Measurements from ENCODE around the gene GABBR1.

Gene GABBR1

DNA sequence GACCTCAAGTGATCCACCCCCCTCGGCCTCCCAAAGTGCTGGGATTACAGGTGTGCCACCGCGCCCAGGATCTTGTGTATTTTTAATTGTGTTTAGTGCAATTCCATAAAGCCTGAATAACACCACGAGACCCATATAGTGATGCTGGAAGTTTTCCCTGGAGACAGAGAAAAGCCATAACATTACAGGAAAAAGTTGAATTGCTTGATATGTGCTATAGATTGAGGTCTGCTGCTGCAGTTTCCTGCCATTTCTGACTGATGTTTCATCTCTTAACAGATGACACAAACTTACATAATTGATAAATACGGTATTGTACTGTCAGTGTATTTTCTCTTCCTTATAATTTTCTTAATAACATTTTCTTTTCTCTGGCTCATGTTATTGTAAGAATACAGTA lies 66.1 kb downstream of the GABBR1 start:
- no peak for DNase-seq (ENCODE audit: low read depth)

GRCh38 chr6:29564875-29565274 lies 68.1 kb downstream of the GABBR1 start:
- no peak for DNase-seq (ENCODE audit: low read depth)

- no peak for DNase-seq (ENCODE audit: low read depth)
Observed at GRCh38 chr6:29563435-29563965, 69.5 kb downstream of the GABBR1 start.

DNA sequence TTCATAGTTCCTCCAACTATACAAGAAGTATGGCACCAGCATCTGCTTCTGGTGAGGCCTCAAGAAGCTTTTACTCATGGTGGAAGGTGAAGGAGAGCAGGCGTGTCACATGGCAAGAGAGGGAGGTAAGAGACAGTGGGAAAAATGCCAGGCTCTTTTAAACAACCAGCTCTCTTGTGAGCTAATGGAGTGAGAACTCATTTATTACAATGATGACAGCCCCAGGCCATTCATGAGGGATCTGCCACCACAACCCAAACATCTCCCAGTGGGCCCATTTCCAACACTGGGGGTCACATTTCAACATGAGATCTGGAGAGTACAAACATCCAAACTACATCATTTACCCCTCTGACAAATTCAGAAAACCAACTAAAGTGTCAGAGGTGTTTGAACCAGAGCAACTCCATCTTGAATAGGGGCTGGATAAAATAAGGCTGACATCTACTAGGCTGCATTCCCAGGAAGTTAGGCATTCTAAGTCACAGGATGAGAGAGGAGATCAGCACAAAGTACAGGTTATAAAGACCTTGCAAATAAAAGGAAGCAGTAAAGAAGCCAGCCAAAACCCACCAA lies 71.3 kb downstream of the GABBR1 start:
- no peak for DNase-seq (ENCODE audit: low read depth)

DNA sequence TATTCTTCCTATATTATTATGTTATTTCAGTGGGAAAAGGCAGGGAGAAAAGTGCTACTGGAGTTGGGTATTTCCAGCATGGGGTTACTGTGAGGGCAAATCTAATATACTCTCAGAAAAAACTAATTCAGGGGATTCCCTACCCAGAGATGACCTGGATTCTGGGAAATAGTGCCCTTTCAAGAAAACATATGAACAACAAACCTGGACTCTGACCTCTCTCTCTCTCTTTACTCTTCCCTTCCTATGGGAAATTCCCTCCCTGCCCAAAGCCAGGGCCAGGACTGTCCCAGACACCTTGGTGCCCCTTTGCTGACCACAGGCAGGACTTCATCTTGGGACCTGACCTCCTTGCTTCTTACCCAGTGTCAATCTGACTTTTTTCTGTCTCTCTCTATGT lies 71.9 kb downstream of the GABBR1 start:
- DNase-seq (ENCODE audit: low read depth) = no peak

DNA sequence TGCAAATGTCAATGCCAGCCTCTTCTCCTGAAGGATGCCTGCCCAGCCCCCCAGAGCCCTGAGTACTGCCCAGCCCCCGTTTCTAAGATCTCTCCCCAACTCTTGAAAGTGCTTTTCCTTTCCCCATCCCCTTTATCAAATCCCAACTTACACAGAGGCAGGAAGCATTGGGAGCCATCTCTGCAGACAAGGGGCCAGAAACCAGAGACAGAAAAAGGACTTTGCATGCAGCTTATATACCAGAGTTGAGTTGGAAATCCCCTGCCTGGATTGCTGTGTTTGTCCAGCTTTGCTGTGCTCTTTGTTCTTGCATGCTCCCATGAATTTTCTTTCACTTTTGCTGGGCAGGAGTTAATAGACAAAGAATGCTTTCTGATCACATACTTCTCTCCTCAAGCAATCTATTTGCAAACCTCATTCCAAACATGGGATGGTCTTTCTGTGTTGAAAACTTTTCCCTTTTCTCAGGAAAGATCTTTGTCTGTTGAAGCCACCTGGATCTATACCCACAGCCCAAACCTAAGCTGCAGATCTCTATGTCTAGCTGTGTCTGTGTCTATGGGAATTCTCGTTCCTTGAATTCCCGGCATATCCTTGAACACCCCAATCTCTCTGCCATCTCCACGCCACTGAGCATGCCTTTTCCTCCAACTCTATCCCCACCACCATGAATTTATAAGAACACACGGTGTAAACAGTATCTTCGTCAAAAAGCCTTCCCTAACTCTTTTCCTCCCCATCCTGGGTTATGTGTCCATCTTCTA lies 73.3 kb downstream of the GABBR1 start, which contains the start of gene UBD:
TSS of gene UBD (minus strand) at position 209 of the 764 bp plus-strand sequence. CDS start at position 178, 31 bp downstream.
- DNase-seq (ENCODE audit: low read depth) = no peak

DNA sequence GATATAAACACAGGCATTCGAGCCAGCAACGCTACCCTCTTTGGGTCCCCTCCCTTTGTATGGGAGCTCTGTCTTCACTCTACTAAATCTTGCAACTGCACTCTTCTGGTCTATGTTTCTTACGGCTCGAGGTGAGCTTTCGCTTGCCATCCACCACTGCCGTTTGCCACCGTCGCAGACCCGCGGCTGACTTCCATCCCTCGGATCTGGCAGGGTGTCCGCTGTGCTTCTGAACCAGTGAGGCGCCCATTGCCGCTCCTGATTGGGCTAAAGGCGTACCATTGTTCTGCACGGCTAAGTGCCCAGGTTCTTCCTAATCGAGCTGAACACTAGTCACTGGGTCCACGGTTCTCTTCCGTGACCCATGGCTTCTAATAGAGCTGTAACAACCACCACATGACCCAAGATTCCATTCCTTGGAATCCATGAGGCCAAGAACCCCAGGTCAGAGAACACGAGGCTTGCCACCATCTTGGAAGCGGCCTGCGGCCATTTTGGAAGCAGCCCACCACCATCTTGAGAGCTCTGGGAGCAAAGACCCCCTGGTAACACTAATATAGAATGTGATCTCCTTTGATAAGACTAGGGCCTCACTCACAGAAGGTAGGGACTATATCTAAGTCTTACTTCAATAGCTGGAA lies 74.4 kb downstream of the GABBR1 start:
- DNase-seq (ENCODE audit: low read depth) = no peak

DNA sequence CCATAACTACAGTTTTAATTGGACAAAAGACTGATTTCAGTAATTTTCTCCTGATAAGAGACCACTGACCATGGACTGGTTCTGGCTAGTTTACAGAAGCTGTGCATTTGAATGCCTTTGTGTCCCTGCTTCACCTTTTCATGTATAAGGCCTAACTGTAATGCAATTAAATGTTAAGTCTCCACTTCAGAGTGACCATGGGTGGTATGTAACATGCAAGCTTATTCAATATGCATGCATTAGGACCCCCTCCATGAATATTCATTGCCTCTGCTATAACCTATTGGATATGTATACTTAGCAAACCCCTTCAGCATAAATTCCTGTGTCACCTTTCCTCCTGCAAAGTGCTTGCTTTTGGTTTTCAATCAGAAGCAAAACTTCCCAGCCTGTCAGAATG lies 75.7 kb downstream of the GABBR1 start:
- DNase-seq (ENCODE audit: low read depth) = no peak

GRCh38 chr6:29554764-29555163 lies 78.2 kb downstream of the GABBR1 start:
- no peak for DNase-seq (ENCODE audit: low read depth)

DNA sequence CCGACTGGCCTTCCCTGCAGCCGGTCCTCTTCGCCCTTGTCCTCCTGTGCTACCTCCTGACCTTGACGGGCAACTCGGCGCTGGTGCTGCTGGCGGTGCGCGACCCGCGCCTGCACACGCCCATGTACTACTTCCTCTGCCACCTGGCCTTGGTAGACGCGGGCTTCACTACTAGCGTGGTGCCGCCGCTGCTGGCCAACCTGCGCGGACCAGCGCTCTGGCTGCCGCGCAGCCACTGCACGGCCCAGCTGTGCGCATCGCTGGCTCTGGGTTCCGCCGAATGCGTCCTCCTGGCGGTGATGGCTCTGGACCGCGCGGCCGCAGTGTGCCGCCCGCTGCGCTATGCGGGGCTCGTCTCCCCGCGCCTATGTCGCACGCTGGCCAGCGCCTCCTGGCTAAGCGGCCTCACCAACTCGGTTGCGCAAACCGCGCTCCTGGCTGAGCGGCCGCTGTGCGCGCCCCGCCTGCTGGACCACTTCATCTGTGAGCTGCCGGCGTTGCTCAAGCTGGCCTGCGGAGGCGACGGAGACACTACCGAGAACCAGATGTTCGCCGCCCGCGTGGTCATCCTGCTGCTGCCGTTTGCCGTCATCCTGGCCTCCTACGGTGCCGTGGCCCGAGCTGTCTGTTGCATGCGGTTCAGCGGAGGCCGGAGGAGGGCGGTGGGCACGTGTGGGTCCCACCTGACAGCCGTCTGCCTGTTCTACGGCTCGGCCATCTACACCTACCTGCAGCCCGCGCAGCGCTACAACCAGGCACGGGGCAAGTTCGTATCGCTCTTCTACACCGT lies 79.5 kb downstream of the GABBR1 start:
- DNase-seq (ENCODE audit: low read depth) = peak; percentile 51

DNA sequence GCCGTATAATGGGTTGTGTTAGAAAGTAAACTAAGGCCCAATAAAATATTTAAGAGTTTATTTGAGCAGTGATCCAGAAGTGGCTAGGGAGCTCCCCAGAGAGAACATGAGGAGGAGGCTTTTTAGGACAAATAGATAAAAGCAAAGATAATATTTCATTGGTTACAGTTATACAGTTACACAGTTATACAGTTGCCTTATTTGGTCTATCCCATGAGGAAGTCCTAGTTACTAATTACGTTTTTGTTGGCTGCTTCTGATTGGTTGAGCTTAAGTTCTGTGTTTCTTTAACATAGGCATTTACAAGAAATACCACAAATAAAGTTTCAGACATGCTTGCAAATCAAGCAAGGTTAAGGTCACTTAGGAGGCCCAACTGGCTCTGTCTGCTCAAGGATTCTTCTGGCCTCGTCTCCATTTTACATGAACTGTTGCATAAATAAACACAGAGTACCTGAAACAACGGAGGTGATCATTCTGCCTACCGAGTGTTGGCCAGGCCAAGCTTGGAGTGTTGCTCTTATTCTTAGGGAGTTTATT lies 80.4 kb downstream of the GABBR1 start:
- peak; percentile 78 for DNase-seq (ENCODE audit: low read depth)

DNA sequence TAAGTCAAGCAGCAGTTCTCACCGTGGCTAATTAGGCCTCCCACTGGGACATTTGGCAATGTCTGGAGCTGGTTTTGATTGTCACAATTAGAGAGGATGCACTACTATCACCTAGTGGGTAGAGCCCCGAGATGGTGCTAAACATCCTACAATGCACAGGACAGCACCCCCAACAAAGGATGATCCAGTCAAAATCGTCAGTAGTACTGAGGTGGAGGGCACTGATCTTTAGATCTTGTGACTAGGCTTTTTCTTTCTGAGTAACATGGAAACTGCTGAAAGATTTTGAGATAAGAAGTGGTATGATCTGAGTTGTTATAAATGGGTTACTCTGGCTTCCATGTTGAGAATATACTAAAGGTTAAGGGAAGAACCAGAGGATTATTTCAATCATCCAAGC lies 85.4 kb downstream of the GABBR1 start:
- DNase-seq (ENCODE audit: low read depth) = no peak

DNA sequence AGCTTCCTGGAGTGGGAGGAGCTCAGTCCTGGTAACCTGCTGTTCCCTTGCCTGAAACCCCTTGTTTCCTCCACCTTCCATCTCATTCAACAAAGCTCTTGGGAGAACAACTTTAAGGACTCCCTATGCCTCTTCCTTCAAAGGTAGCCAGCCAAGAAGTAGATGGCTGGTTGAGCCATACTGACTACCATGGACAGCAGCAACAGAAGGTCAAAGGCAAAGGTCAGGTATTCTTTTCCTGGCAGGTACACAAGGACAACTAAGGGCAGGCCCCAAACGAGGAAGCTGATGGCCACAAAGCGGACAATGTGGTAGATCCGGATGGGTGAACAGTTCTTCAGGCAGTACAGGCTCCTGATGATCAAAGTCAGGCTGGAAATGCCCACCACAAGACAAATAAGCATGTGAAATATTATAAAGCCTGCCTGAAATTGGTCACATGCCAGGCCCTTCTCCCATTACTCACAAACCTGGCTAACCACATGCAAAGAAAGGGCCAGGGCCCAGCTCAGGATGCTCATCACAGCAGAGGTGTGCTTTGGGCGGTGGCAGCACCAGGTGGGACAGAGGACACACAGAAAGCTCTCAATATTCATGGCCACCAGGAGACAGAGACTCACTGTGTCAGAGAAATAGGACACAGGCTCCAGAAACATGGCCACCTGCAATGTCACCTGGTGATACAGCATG lies 95.1 kb downstream of the GABBR1 start:
- no peak for DNase-seq (ENCODE audit: low read depth)

- DNase-seq (ENCODE audit: low read depth) = no peak
Observed at GRCh38 chr6:29532320-29532951, 100.5 kb downstream of the GABBR1 start.

DNA sequence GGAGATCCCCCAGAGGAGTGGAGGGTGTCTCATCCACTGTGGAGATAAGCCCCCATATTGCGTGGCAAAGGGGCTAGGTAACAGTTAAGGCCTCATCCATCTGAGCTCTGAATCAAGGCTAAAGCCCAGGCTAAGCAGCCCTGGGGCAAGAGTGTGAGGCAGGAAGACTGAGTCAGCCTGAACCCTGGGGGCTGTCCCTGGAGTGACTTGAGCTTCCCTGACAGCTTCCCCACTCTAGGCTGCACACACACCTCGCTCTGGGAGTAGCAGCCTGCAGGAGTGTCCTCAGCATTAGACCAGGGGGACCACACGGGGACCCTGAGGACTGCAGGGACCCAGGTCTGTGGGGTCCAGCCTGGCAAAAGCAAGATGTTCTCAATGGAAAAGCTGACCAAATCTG lies 101.3 kb downstream of the GABBR1 start:
- DNase-seq (ENCODE audit: low read depth) = no peak

- no peak for DNase-seq (ENCODE audit: low read depth)
Observed at GRCh38 chr6:29530671-29531310, 102.2 kb downstream of the GABBR1 start.

DNA sequence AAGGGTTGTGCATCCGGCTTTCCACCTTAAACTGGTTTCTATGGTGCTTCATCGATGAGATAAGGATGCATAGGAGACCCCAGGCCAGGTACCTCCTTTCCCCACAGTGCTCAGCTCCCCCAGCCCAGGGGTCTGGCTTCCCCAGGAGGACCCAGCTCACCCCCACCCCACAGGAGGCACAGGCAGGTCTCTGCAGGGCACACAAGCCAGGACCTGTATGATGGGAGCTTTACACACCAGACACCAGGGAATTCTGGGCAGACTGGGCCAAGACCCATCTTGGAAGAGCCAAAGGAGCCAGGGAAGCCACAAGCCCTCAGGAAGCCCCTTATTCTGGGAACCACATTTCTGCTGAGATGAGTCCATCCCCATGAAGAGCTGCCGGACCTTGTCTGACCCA lies 103.0 kb downstream of the GABBR1 start:
- no peak for DNase-seq (ENCODE audit: low read depth)

- DNase-seq (ENCODE audit: low read depth) = no peak
Observed at GRCh38 chr6:29528988-29529560, 103.9 kb downstream of the GABBR1 start.

DNA sequence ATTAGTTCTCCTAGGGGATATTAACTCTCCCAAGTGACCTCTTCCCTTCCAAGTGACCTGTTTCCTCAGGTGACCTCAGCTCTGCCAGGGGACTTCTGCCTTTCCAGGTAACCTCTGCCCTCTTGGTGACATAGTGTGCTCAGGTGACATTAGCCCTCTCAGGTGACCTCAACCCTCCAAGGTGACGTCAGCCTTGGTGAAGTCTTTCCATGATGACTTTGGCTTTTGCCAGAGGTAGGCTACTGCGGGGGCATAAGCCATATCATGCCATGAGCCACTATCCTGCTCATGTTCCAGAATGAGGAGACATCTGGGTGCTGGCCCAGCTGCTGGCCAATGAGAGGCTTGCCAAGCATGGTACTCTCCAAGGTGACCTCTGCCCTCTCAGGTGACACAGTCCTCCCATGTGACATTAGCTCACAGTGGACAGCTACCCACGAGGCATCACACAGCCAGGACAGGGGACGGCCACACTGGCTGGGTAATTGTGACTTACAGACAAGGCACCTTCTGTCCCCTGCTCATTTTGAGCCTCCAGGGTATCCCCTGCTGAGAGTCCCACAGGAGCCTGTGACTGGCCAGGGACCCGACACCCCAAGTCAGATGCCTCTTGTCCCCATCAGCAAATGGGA lies 104.6 kb downstream of the GABBR1 start:
- no peak for DNase-seq (ENCODE audit: low read depth)

GRCh38 chr6:29527564-29527963 lies 105.4 kb downstream of the GABBR1 start:
- no peak for DNase-seq (ENCODE audit: low read depth)

Measured in amniotic epithelial cell (primary cell).